ENCODE data around the gene CDK2AP2. TPM values are rescaled to one million over a fixed set of nuclear protein-coding genes. Genes with fewer than 3 reads are reported as not detected.
A peak's percentile ranks its signal among the peaks of the same experiment; 100 is the strongest.
"Not testable (repeated sequence)": the region's sequence is repeated elsewhere in the genome, so short reads cannot be mapped to it uniquely, and the experiment has no call there.

The CDK2AP2 gene
- total RNA-seq, 1 donor from 2014 or later = 17.6 TPM

GRCh38 chr11:67486481-67487195, 21.3 kb downstream of the CDK2AP2 start:
- Mint-ChIP-seq H3K9me3 (no peaks in the 10 kb centered on the region), H3K4me3 (no peak overlapping the region), H3K36me3 (peaks cover 20% of the 10 kb centered on the region), H3K4me1 (peaks cover 31% of the 10 kb centered on the region), H3K27ac (no peak overlapping the region), H3K27me3 (ENCODE audit: low read depth) (no peaks in the 10 kb centered on the region)
- DNase-seq (ENCODE audit: low spot score in 2 of 2, unreplicated experiment in 2 of 2) = no peak
- TF ChIP-seq CTCF (IDR thresholded peaks at IDR 0.05; ENCODE audit: unreplicated experiment) = no peak

GRCh38 chr11:67485873-67486361, 22.0 kb downstream of the CDK2AP2 start:
- H3K9me3 Mint-ChIP-seq; DNase-seq (ENCODE audit: low spot score in 2 of 2, unreplicated experiment in 2 of 2); H3K4me3 Mint-ChIP-seq; H3K27me3 Mint-ChIP-seq (ENCODE audit: low read depth); H3K27ac Mint-ChIP-seq: not testable (repeated sequence)
- Mint-ChIP-seq H3K36me3 (peaks cover 17% of the 10 kb centered on the region), H3K4me1 (peaks cover 31% of the 10 kb centered on the region)

- no peak overlapping the region for H3K27ac Mint-ChIP-seq
- H3K27me3 Mint-ChIP-seq (ENCODE audit: low read depth) = no peaks in the 10 kb centered on the region
- peaks cover 15% of the 10 kb centered on the region for H3K36me3 Mint-ChIP-seq
- no peaks in the 10 kb centered on the region for H3K9me3 Mint-ChIP-seq
- peaks cover 31% of the 10 kb centered on the region for H3K4me1 Mint-ChIP-seq
- DNase-seq (ENCODE audit: low spot score in 2 of 2, unreplicated experiment in 2 of 2) = no peak
- TF ChIP-seq CTCF (IDR thresholded peaks at IDR 0.05; ENCODE audit: unreplicated experiment) = no peak
- peak overlapping the region; percentile 82 for H3K4me3 Mint-ChIP-seq
These were observed 23.1 kb downstream of the CDK2AP2 start for GRCh38 chr11:67484847-67485311.

- Mint-ChIP-seq H3K4me3 (peak overlapping the region; percentile 82), H3K4me1 (peaks cover 31% of the 10 kb centered on the region), H3K36me3 (peaks cover 11% of the 10 kb centered on the region), H3K9me3 (no peaks in the 10 kb centered on the region), H3K27ac (peak overlapping the region; percentile 47), H3K27me3 (ENCODE audit: low read depth) (no peaks in the 10 kb centered on the region)
- no peak for DNase-seq (ENCODE audit: low spot score in 2 of 2, unreplicated experiment in 2 of 2)
- TF ChIP-seq CTCF (IDR thresholded peaks at IDR 0.05; ENCODE audit: unreplicated experiment) = no peak
These were observed 23.9 kb downstream of the CDK2AP2 start for GRCh38 chr11:67483831-67484665.

- TF ChIP-seq CTCF (IDR thresholded peaks at IDR 0.05; ENCODE audit: unreplicated experiment) = peak; percentile 18
- Mint-ChIP-seq H3K36me3 (peaks cover 11% of the 10 kb centered on the region), H3K27me3 (ENCODE audit: low read depth) (no peaks in the 10 kb centered on the region)
These were observed 24.8 kb downstream of the CDK2AP2 start, which contains the start of gene AIP for GRCh38 chr11:67482827-67483798. Gene AIP (plus strand): TSS chr11:67483026. CDS start chr11:67483159, 133 bp downstream.

More at GRCh38 chr11:67482827-67483798, 24.8 kb downstream of the CDK2AP2 start, which contains the start of gene AIP:
- peak; percentile 92 to 98 for DNase-seq (ENCODE audit: low spot score in 2 of 2, unreplicated experiment in 2 of 2)
- peaks cover 31% of the 10 kb centered on the region for H3K4me1 Mint-ChIP-seq
- H3K27ac Mint-ChIP-seq = peak within 1 kb of the TSS; percentile 92
- no peaks in the 10 kb centered on the region for H3K9me3 Mint-ChIP-seq
- H3K4me3 Mint-ChIP-seq = peak within 1 kb of the TSS; percentile 82
